ENCODE data around the gene ROBO2.

ROBO2 gene

GRCh38 chr3:77147836-77148578, 108.1 kb downstream of the ROBO2 start:
- no peak for DNase-seq (ENCODE audit: extremely low spot score)
- ChIA-PET POLR2A (no interaction called here), CTCF (no interaction called here)
- TF ChIP-seq CTCF (IDR thresholded peaks at IDR 0.05; ENCODE audit: control extremely low read depth, extremely low read depth, low read depth, missing control alignments) = no peak

- TF ChIP-seq CTCF (IDR thresholded peaks at IDR 0.05; ENCODE audit: control extremely low read depth, extremely low read depth, low read depth, missing control alignments) = no peak
- POLR2A ChIA-PET = no interaction called here
- DNase-seq (ENCODE audit: extremely low spot score) = no peak
- CTCF ChIA-PET = no interaction called here
These were observed 109.5 kb downstream of the ROBO2 start for GRCh38 chr3:77149382-77149781.

- ChIA-PET CTCF (no interaction called here), POLR2A (no interaction called here)
- no peak for TF ChIP-seq CTCF (IDR thresholded peaks at IDR 0.05; ENCODE audit: control extremely low read depth, extremely low read depth, low read depth, missing control alignments)
- DNase-seq (ENCODE audit: extremely low spot score) = no peak
These were observed 110.1 kb downstream of the ROBO2 start for GRCh38 chr3:77150028-77150427.

- no peak for DNase-seq (ENCODE audit: extremely low spot score)
- POLR2A ChIA-PET = no interaction called here
- CTCF ChIA-PET = no interaction called here
- TF ChIP-seq CTCF (IDR thresholded peaks at IDR 0.05; ENCODE audit: control extremely low read depth, extremely low read depth, low read depth, missing control alignments) = no peak
These were observed 110.9 kb downstream of the ROBO2 start for GRCh38 chr3:77150759-77151158.

- TF ChIP-seq CTCF (IDR thresholded peaks at IDR 0.05; ENCODE audit: control extremely low read depth, extremely low read depth, low read depth, missing control alignments) = no peak
- DNase-seq (ENCODE audit: extremely low spot score) = no peak
- POLR2A ChIA-PET = no interaction called here
- CTCF ChIA-PET = interaction anchor here (1.0 to 1.1 kb wide), 2 partner anchors 36 to 66 kb away, joined by 3 read pairs; no protein-coding TSS in a partner anchor
These were observed 119.1 kb downstream of the ROBO2 start for GRCh38 chr3:77158730-77159581.

GRCh38 chr3:77160931-77161497, 121.1 kb downstream of the ROBO2 start:
- ChIA-PET CTCF (no interaction called here), POLR2A (no interaction called here)
- TF ChIP-seq CTCF (IDR thresholded peaks at IDR 0.05; ENCODE audit: control extremely low read depth, extremely low read depth, low read depth, missing control alignments) = no peak
- DNase-seq (ENCODE audit: extremely low spot score) = no peak

Measured in GM10248 (cell line).